Aortic smooth muscle cell (primary cell): ENCODE results near the gene NBPF9. TPM values are rescaled to one million over a fixed set of nuclear protein-coding genes. Genes with fewer than 3 reads are reported as not detected.

ENCODE experiments used
- total RNA-seq: library from RNA; depleted of rRNA; stranded (reverse); fragments of >200 nt; gene quantifications from 2 replicates; pipeline ENCODE4 v1.2.3, GENCODE V29; 2014

The NBPF9 gene, protein sequence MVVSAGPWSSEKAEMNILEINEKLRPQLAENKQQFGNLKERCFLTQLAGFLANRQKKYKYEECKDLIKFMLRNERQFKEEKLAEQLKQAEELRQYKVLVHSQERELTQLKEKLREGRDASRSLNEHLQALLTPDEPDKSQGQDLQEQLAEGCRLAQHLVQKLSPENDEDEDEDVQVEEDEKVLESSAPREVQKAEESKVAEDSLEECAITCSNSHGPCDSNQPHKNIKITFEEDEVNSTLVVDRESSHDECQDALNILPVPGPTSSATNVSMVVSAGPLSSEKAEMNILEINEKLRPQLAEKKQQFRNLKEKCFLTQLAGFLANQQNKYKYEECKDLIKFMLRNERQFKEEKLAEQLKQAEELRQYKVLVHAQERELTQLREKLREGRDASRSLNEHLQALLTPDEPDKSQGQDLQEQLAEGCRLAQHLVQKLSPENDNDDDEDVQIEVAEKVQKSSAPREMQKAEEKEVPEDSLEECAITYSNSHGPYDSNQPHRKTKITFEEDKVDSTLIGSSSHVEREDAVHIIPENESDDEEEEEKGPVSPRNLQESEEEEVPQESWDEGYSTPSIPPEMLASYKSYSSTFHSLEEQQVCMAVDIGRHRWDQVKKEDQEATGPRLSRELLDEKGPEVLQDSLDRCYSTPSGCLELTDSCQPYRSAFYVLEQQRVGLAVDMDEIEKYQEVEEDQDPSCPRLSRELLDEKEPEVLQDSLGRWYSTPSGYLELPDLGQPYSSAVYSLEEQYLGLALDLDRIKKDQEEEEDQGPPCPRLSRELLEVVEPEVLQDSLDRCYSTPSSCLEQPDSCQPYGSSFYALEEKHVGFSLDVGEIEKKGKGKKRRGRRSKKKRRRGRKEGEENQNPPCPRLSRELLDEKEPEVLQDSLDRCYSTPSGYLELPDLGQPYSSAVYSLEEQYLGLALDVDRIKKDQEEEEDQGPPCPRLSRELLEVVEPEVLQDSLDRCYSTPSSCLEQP (N-terminal part only)
- total RNA-seq: 12.8 and 15.6 TPM in 2 replicates

DNA sequence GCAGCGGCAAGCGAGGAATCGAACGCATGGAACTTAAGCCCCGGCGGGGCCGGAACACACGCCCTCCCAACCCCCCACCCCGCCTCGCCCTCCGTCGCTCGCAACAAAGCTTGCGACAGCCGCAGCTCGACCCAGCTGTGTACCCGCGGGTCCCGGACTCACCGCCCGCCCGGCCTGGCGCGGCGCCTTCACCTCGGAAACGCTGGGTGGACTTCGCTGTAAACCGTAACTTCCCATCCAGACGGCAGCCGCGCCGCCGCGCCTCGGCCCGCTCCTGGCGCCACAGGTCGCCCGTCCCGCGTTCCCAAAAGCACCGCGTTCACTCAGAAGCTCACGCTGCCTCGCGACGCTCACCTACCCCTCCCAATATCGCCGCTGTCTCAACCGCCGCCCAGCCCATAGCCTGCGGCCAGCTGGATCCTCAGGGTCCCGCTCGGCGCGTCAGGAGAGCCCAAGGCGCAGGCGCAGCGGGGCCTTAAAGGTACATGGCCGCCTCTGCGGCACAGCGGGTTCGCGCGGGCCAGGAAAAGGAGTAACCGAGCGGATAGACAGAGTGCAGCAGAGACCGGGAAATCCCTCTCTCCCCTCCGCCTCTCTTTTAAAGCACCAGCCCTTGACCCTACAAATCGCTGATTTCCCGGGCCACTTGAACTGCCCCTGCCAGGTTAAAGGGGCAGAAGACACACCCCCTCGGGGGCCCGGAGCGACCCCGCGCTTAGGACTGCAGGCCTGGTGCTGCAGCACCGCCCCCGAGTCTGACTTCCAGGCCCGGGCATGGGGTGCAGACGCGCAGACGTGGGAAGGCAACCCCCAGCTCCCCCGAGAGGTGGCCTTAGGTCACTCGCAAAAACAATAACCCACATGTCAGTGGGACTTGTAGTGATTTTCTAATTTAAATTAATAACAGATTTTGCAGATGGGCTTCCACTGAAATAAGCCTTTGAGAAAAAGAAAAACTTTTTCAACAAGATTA lies at the start of gene NBPF9:
Gene NBPF9, minus strand, starts transcription at position 443 of the 973 bp plus-strand sequence. CDS start 21,412 bp downstream, outside the sequence.

